Mesodermal cell (in vitro differentiated cells): ENCODE results near the gene SPNS2.
A peak's percentile ranks its signal among the peaks of the same experiment; 100 is the strongest.

Source experiments
- H3K27ac ChIP-seq: 2 replicates; pipeline ENCODE4 v1.7.0; 2013; ENCODE audit warnings: mild to moderate bottlenecking, low read depth, low read length, moderate library complexity; ENCODE audit not compliant: severe bottlenecking
- H3K36me3 ChIP-seq: 2 replicates; pipeline ENCODE4 v1.7.1; 2013; ENCODE audit warnings: mild to moderate bottlenecking, low read length, moderate library complexity; ENCODE audit not compliant: control insufficient read depth, insufficient read depth
- H3K4me1 ChIP-seq: one replicate; pipeline ENCODE4 v1.7.1; 2013; ENCODE audit warnings: mild to moderate bottlenecking, low read length; ENCODE audit not compliant: insufficient read depth, control insufficient read depth, poor library complexity, severe bottlenecking
- H3K4me3 ChIP-seq: 2 replicates; pipeline ENCODE4 v1.7.0; 2013; ENCODE audit warnings: low read length, control low read depth, mild to moderate bottlenecking; ENCODE audit not compliant: insufficient read depth, poor library complexity, severe bottlenecking; ENCODE audit errors: extremely low read depth
- H3K9me3 ChIP-seq: 2 replicates; pipeline ENCODE4 v1.7.1; 2013; ENCODE audit warnings: mild to moderate bottlenecking, low read length, moderate library complexity; ENCODE audit not compliant: control insufficient read depth
- WGBS, 2 experiments: methylation state at CpG; one replicate each; pipeline ENCODE4 v1.1.5; 2013; ENCODE audit warnings: missing lambda C conversion rate in 2 of 2; ENCODE audit not compliant: insufficient coverage in 2 of 2; 5-methylcytosine and 5-hydroxymethylcytosine counted together

Gene SPNS2

GRCh38 chr17:4523946-4524345, 25.3 kb downstream of the SPNS2 start:
- 84 to 87% methylated on average over 7 of the region's 8 CpGs for WGBS, 2 experiments
- Histone ChIP-seq H3K4me3 (no peak overlapping the region), H3K27ac (no peak overlapping the region), H3K9me3 (no peaks in the 10 kb centered on the region), H3K36me3 (no peaks in the 10 kb centered on the region), H3K4me1 (no peaks in the 10 kb centered on the region)

GRCh38 chr17:4525691-4526397, 27.2 kb downstream of the SPNS2 start:
- 89 to 95% methylated on average over 10 of the region's 11 CpGs for WGBS, 2 experiments
- no peak overlapping the region for H3K27ac ChIP-seq

GRCh38 chr17:4527134-4527533, 28.5 kb downstream of the SPNS2 start:
- H3K4me1 ChIP-seq, result peaks cover 5% of the 10 kb centered on the region
- H3K36me3 ChIP-seq, result no peaks in the 10 kb centered on the region
- no peaks in the 10 kb centered on the region for H3K9me3 ChIP-seq
- 80% methylated on average over 1 of the region's 1 CpG; no CpG with 5 or more reads in 1 of the 2 experiments for WGBS, 2 experiments
- H3K4me3 ChIP-seq, result no peak overlapping the region
- no peak overlapping the region for H3K27ac ChIP-seq

More at GRCh38 chr17:4525691-4526397, 27.2 kb downstream of the SPNS2 start:
- Histone ChIP-seq H3K4me3 (no peak overlapping the region), H3K36me3 (no peaks in the 10 kb centered on the region), H3K9me3 (no peaks in the 10 kb centered on the region), H3K4me1 (no peaks in the 10 kb centered on the region)

GRCh38 chr17:4527566-4528125, 29.0 kb downstream of the SPNS2 start:
- Histone ChIP-seq H3K27ac (no peak overlapping the region), H3K4me1 (peaks cover 5% of the 10 kb centered on the region), H3K4me3 (no peak overlapping the region), H3K9me3 (no peaks in the 10 kb centered on the region), H3K36me3 (no peaks in the 10 kb centered on the region)
- WGBS, 2 experiments, result 29 to 37% methylated on average over 4 to 8 of the region's 12 CpGs

- no peak overlapping the region for H3K27ac ChIP-seq
- no peaks in the 10 kb centered on the region for H3K36me3 ChIP-seq
- H3K4me3 ChIP-seq, result no peak overlapping the region
- WGBS, 2 experiments, result 77 to 79% methylated on average over 9 to 12 of the region's 13 CpGs
- peaks cover 5% of the 10 kb centered on the region for H3K4me1 ChIP-seq
- H3K9me3 ChIP-seq, result no peaks in the 10 kb centered on the region
These were observed 31.0 kb downstream of the SPNS2 start for GRCh38 chr17:4529533-4530152.

GRCh38 chr17:4530799-4531730, 32.4 kb downstream of the SPNS2 start:
- H3K4me3 ChIP-seq, result no peak overlapping the region
- no peaks in the 10 kb centered on the region for H3K36me3 ChIP-seq
- peaks cover 5% of the 10 kb centered on the region for H3K4me1 ChIP-seq
- H3K27ac ChIP-seq, result peak overlapping the region; percentile 36
- WGBS, 2 experiments, result 62 to 82% methylated on average over 23 to 29 of the region's 30 CpGs
- no peaks in the 10 kb centered on the region for H3K9me3 ChIP-seq

- Histone ChIP-seq H3K36me3 (peaks cover 2% of the 10 kb centered on the region), H3K4me1 (peaks cover 9% of the 10 kb centered on the region), H3K27ac (no peak overlapping the region), H3K4me3 (no peak overlapping the region), H3K9me3 (no peaks in the 10 kb centered on the region)
- WGBS, 2 experiments, result 86 to 91% methylated on average over 10 to 17 of the region's 17 CpGs
These were observed 33.5 kb downstream of the SPNS2 start for GRCh38 chr17:4531988-4532736.

- H3K4me1 ChIP-seq, result peaks cover 9% of the 10 kb centered on the region
- H3K4me3 ChIP-seq, result no peak overlapping the region
- no peaks in the 10 kb centered on the region for H3K9me3 ChIP-seq
- H3K36me3 ChIP-seq, result peaks cover 10% of the 10 kb centered on the region
- WGBS, 2 experiments, result 90 to 94% methylated on average over 33 of the region's 33 CpGs
- H3K27ac ChIP-seq, result no peak overlapping the region
These were observed 34.3 kb downstream of the SPNS2 start for GRCh38 chr17:4532860-4533522.

- WGBS, 2 experiments, result 82% methylated on average over 13 to 22 of the region's 23 CpGs
- Histone ChIP-seq H3K36me3 (peaks cover 18% of the 10 kb centered on the region), H3K9me3 (no peaks in the 10 kb centered on the region), H3K4me3 (no peak overlapping the region), H3K4me1 (peaks cover 9% of the 10 kb centered on the region), H3K27ac (no peak overlapping the region)
These were observed 35.1 kb downstream of the SPNS2 start for GRCh38 chr17:4533523-4534504.
